GM19324 (cell line): ENCODE results near the gene VAV3.
"Not testable (repeated sequence)": the region's sequence is repeated elsewhere in the genome, so short reads cannot be mapped to it uniquely, and the experiment has no call there.

Experiments
- ATAC-seq: cut with Tn5 transposase; IDR thresholded peaks from one replicate; pipeline ENCODE4 v1.9.1; 2021; ENCODE audit warnings: mild to moderate bottlenecking, moderate library complexity; ENCODE audit not compliant: unreplicated experiment, low FRiP score

Gene VAV3

DNA sequence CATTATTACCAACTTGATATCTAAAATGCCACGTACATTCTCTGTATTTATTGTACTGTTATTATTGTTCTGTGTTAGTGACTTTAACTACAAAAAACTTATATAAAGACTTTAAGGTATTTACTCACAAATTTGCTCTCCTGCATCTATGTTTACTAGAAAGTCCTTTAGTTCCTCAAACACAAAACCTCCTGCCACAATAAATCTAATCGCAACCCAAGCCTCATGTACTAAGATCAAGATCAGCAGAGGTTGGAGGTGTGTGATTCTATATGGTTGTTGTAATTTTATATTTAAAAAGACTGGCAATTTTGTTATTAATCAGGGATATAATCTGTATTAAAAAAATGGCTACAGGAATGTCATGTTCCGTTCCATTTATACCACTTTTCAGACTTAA, 68.6 kb downstream of the VAV3 start:
- no peak for ATAC-seq

- no peak for ATAC-seq
Observed at GRCh38 chr1:107895403-107896191, 69.4 kb downstream of the VAV3 start.

DNA sequence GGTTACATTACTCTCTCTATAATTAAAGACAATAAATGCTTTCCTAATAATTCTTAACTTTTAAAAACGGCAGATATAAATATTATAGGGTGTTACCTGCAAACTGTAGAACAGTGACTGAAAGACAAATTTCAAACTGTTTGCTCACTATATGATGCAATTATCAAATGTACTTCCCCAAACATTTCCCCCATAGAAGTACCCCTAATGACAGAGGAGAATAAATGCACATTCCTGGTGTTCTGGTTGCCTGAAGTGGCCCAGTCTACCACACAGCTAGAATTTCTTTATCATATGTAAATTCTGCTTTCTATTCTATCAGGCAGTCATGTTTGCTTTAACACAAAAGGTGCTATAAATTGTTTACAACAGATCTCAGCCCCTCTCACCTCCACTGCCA, 70.4 kb downstream of the VAV3 start:
- no peak for ATAC-seq

- not testable (repeated sequence) for ATAC-seq
Observed at GRCh38 chr1:107893350-107893749, 71.6 kb downstream of the VAV3 start.

DNA sequence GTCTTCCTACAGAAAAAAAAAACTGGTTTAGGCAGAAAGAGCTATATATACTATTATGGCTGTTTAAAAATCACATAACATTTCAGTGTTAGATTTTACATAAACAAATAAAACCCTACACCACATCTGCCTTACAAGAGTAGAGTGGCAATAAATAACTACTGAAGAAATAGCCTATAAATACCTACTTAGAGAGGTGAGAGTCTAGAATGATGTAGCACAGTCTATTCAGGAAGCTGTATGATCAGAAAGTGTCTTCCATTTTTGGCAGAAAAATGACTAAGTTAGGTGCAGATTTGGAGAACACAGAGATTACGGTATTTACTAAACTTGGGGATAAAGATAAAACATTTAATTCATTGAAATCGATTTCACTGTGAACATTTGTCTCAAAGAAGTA, 75.5 kb downstream of the VAV3 start:
- ATAC-seq: no peak

- ATAC-seq: no peak
Observed at GRCh38 chr1:107883562-107883961, 81.4 kb downstream of the VAV3 start.

- ATAC-seq: no peak
Observed at GRCh38 chr1:107879927-107880326, 85.1 kb downstream of the VAV3 start.

DNA sequence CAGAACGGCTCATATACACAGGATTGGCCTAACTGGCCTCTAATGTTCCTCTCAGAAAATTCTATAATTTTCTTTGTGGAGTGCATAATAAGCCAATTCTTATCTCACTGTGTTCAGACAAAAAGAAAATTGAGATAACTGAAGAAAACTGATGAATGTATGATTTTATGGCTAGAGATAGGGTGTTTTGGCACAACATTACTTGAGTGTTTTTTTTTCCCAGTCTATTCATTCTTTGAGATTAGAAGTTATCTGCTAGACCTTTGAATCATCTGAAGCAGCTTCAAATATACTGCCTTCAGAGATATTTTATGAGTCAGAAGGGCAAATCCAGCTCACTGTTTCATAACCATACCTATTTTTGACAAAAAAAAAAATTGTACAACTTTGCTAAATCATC, 85.6 kb downstream of the VAV3 start:
- ATAC-seq: no peak

- ATAC-seq: no peak
Observed at GRCh38 chr1:107877745-107878144, 87.2 kb downstream of the VAV3 start.

GRCh38 chr1:107877092-107877491, 87.9 kb downstream of the VAV3 start:
- no peak for ATAC-seq

GRCh38 chr1:107875689-107876088, 89.3 kb downstream of the VAV3 start:
- ATAC-seq: no peak

GRCh38 chr1:107874221-107874620, 90.8 kb downstream of the VAV3 start:
- ATAC-seq: no peak

DNA sequence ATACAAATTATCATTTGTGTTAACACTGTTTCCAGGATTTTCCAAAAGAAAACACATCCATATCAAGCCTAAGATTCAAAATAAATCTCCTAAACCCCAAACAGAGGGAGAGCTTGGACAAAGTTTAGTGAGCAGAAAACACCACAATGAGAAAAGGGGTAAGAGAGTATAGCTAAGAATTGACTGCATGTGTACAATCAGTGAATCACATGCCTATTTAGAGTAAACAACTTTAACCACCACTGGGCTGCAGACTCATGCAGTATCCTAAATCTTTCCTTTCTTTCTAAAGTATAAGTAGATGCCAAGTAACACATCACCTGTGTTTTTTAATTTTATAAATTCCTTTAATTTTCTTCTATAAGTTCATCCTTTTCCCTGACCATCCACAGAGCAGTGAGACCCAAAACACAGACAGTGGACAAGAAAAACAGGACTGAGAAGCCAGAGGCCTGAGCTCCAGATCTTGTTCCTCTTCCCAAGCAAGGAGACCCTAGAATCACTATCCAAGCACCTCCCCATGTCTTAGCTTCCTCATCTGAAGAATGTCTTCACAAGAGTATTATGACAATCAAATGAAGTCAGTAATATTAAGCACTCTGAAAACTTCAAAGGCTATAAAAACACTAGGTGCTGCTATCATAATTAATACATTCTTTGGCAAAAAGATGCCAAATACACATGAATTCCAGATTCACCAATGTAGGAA, 93.1 kb downstream of the VAV3 start:
- ATAC-seq: no peak

DNA sequence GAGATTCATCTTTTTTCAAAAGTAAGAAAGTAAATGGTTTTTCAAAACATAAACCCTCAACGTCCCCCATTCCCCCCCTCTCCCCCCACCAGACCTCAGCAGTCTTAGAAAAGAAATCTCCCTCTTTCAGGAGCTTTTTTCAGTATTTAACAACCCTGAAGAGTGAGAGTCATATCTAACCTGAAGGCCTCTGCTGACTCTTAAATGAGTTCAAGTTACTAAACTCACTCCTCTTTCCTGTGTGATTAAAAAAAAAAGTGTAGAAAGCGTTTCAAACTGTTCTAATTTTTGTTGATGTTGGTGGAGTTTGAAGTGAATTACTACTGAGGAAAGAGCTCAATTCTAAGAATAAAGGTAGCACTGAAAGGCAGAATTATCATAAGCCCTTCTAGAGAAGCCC, 93.7 kb downstream of the VAV3 start:
- ATAC-seq: no peak

- ATAC-seq: no peak
Observed at GRCh38 chr1:107870696-107871095, 94.3 kb downstream of the VAV3 start.

DNA sequence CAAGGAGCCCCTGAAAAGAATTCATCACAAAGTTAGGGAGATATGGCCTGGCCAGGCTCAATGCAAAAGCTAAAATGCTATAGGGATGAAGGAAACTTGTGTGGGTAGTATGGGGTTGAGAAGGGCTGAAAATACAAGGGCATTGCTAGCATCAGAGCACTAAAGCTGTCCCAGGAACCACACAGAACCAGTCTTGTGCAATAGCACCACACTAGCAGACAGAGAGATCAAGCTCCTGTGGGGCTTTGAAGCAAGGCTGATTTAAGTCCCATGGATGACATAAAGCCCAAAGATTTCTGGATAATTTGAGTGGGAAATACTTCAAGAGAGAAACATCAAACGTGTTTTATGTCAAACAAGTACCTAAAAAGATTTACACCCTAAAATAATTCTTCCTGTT, 97.1 kb downstream of the VAV3 start:
- ATAC-seq: no peak

- ATAC-seq: no peak
Observed at GRCh38 chr1:107867422-107867821, 97.6 kb downstream of the VAV3 start.

DNA sequence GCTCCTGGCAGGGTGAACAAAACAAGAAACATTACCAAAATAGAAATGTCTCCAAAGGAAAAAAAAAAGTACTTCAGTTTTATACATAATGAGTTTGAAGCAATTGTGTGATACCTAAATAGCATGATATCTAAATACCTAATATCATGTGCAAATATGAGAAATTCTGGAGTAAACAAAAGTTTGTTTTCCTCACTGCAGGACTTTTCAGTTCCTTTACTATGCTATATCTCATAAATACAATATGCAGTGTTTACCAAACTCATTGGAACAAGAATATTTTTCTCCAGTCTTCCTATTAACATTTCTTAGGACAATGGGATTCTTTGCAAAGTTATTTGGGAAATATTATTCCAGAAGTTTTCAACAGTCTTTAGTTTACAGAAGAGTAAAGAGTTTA, 98.1 kb downstream of the VAV3 start:
- no peak for ATAC-seq

- no peak for ATAC-seq
Observed at GRCh38 chr1:107865627-107866026, 99.4 kb downstream of the VAV3 start.

DNA sequence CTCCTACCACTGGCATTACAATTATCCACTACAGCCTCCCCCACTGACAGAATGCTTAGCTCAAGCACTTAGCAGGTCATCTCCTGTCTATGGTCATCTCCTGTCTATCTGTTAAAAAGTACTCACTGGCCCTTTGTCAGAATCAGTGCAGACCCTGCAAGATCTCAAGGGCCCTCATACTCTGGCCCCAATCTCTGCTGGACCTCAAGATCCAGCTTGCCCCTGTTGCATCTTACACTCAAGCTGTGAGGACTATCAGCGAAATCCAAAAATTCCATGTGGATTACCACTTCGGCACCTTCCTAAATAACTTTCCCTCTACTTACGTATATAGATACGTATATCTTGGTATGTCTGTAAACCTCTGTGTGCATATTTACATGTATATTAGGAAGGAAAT, 101.6 kb downstream of the VAV3 start:
- ATAC-seq: no peak

GRCh38 chr1:107862064-107862463, 102.9 kb downstream of the VAV3 start:
- ATAC-seq: no peak

DNA sequence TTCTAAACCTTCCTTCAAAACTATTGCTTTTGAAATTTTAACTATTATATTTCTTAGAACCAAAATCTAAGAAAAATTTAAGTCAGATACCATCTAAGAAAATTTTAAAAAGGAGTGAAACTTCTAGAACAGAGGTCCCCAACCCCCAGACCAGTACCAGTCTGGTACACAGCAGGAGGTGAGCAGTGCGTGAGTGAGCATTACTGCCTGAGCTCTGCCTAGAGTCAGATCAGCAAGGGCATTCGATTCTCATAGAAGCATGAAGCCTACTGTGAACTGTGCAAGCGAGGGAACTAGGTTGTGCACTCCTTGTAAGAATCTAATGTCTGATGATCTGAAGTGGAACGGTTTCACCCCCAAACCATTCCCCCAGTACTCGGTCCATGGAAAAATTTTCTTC, 106.7 kb downstream of the VAV3 start:
- no peak for ATAC-seq
